Measurements from ENCODE around the gene RIMS4.

RIMS4 gene

DNA sequence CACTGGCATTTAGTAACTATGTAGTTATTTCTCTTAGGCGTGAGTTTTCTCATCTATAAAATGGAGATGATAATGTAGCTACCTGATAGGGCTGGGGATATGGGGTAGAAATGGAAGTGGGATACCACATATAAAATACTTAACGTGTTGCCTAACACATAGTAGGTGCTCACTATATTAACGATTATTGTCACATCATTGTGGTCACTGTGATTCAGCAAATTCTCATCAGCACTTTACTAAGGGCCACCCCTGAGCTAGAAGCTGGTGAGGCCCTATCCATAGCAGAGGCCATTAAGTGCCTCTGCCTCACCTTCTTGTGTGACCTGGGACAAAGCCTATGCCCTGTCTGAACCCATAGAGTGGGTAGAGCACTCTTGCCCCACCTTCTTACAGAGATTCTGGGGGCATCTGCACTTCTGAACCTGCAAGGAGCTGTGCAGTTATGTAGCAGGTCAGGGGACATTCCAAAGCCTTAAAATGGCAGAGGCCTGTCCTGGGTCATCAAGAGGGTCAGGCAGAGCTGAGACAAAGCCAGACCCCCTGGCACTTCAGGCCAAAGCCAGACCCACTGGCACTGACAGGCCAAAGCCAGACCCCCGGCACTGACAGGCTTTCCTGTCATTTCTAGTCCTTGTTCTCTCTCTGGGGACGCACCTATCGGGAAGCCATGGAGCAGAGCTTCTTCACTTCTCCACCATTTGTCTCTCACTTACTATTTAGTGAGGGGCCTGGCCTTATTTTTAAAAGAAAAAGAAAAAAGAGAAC is 7.0 kb upstream of the RIMS4 start:
- H3K4me3 ChIP-seq (ENCODE audit: low read length), result no peak overlapping the region
- H2AFZ ChIP-seq (ENCODE audit: low read depth, low read length), result no peak overlapping the region
- no peaks in the 10 kb centered on the region for H3K79me2 ChIP-seq (ENCODE audit: low read length)
- H3K27me3 ChIP-seq (ENCODE audit: low read depth, low read length), result peaks cover 24% of the 10 kb centered on the region
- H3K36me3 ChIP-seq (replicated peaks; ENCODE audit: low read depth, low read length), result no peaks in the 10 kb centered on the region
- no peak overlapping the region for H3K4me2 ChIP-seq (ENCODE audit: low read length)
- no peak overlapping the region for H3K9ac ChIP-seq (ENCODE audit: low read length)
- H3K9me3 ChIP-seq (ENCODE audit: insufficient read depth, low read length), result no peaks in the 10 kb centered on the region
- H3K27ac ChIP-seq (ENCODE audit: low read length), result no peak overlapping the region
- H4K20me1 ChIP-seq (ENCODE audit: insufficient read depth, low read length), result no peaks in the 10 kb centered on the region
- TF ChIP-seq, protein P1, sequence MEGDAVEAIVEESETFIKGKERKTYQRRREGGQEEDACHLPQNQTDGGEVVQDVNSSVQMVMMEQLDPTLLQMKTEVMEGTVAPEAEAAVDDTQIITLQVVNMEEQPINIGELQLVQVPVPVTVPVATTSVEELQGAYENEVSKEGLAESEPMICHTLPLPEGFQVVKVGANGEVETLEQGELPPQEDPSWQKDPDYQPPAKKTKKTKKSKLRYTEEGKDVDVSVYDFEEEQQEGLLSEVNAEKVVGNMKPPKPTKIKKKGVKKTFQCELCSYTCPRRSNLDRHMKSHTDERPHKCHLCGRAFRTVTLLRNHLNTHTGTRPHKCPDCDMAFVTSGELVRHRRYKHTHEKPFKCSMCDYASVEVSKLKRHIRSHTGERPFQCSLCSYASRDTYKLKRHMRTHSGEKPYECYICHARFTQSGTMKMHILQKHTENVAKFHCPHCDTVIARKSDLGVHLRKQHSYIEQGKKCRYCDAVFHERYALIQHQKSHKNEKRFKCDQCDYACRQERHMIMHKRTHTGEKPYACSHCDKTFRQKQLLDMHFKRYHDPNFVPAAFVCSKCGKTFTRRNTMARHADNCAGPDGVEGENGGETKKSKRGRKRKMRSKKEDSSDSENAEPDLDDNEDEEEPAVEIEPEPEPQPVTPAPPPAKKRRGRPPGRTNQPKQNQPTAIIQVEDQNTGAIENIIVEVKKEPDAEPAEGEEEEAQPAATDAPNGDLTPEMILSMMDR (IDR thresholded peaks at IDR 0.05; ENCODE audit: low read depth, low read length), result no peak
- no peak for TF ChIP-seq EZH2phosphoT487 (IDR thresholded peaks at IDR 0.05; ENCODE audit: low read depth)
- H3K4me1 ChIP-seq (ENCODE audit: low read length), result no peaks in the 10 kb centered on the region

DNA sequence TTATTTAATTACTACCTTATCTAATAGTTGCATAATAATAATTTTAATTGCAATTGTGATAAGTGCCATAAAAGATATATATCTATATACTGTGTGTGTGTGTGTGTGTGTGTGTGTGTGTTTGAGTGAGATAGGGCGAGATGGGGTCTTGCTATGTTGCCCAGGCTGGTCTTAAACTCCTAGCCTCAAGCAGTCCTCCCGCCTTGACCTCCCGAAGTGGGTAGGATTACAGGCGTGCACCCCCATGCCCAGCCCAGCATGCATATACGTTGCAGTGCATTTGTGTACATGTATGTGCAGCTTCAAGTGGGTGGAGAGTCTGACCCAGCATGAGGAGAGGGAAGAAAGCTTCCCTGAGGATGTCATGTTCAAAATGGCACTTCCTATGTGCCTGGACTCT is 4.6 kb upstream of the RIMS4 start:
- H3K27me3 ChIP-seq (ENCODE audit: low read depth, low read length), result peaks cover 26% of the 10 kb centered on the region
- H3K4me2 ChIP-seq (ENCODE audit: low read length), result no peak overlapping the region
- H3K9ac ChIP-seq (ENCODE audit: low read length), result no peak overlapping the region
- no peak overlapping the region for H3K4me3 ChIP-seq (ENCODE audit: low read length)
- no peaks in the 10 kb centered on the region for H3K36me3 ChIP-seq (replicated peaks; ENCODE audit: low read depth, low read length)
- H3K9me3 ChIP-seq (ENCODE audit: insufficient read depth, low read length), result no peaks in the 10 kb centered on the region
- no peaks in the 10 kb centered on the region for H3K79me2 ChIP-seq (ENCODE audit: low read length)
- H3K27ac ChIP-seq (ENCODE audit: low read length), result no peak overlapping the region
- H3K4me1 ChIP-seq (ENCODE audit: low read length), result no peaks in the 10 kb centered on the region
- H4K20me1 ChIP-seq (ENCODE audit: insufficient read depth, low read length), result no peaks in the 10 kb centered on the region
- TF ChIP-seq, protein P1 (IDR thresholded peaks at IDR 0.05; ENCODE audit: low read depth, low read length), result no peak
- TF ChIP-seq EZH2phosphoT487 (IDR thresholded peaks at IDR 0.05; ENCODE audit: low read depth), result no peak
- H2AFZ ChIP-seq (ENCODE audit: low read depth, low read length), result no peak overlapping the region

DNA sequence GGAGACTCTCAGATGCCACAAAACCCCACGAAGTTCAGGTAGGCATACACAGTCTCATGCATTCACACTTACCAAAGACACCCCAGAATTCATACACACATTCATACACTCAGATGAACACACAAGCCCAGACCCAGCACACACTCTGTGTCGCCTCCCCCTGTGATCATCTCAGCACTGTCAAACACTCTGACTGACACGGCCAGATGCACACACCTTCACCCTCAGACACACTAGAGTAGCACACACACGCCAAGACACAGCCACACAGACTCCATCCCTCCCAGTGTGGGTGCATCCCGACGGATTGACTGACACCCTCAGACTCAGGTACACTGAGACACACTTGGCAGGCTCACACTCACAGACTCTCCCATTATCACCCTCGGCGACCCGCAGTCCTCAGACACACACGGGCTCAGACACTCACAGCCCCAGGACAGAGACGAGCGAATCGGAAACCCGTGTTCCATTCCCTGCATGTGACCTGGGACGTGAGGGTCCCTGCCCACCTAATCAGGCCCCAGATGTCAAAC is 872 bp upstream of the RIMS4 start:
- TF ChIP-seq, protein P1 (IDR thresholded peaks at IDR 0.05; ENCODE audit: low read depth, low read length), result no peak
- no peak for TF ChIP-seq EZH2phosphoT487 (IDR thresholded peaks at IDR 0.05; ENCODE audit: low read depth)
- Histone ChIP-seq H3K4me2 (ENCODE audit: low read length) (no peak overlapping the region), H3K27me3 (ENCODE audit: low read depth, low read length) (peaks cover 28% of the 10 kb centered on the region), H2AFZ (ENCODE audit: low read depth, low read length) (no peak overlapping the region), H3K9me3 (ENCODE audit: insufficient read depth, low read length) (no peaks in the 10 kb centered on the region), H3K4me1 (ENCODE audit: low read length) (no peaks in the 10 kb centered on the region), H3K4me3 (ENCODE audit: low read length) (no peak overlapping the region), H3K27ac (ENCODE audit: low read length) (no peak overlapping the region), H4K20me1 (ENCODE audit: insufficient read depth, low read length) (no peaks in the 10 kb centered on the region), H3K36me3 (replicated peaks; ENCODE audit: low read depth, low read length) (no peaks in the 10 kb centered on the region), H3K79me2 (ENCODE audit: low read length) (no peaks in the 10 kb centered on the region), H3K9ac (ENCODE audit: low read length) (no peak overlapping the region)

DNA sequence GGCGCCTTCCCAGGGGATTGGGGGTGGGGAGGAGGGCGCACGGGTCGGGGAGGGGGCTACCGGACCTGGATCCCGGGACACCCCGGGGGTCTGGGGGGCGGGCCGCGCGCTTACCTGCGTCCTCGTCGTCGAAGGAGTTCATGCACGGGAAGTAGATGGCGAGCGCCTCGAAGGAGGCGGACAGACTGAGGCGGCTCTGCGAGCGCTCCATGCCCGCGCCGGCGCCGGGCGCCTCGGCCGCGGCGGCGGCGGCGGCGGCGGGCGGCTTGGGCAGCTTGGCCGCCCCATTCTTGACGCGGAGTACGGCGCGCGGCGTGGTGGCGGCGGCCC is 320 bp downstream of the RIMS4 start:
- H3K9ac ChIP-seq (ENCODE audit: low read length), result no peak overlapping the region
- H3K4me3 ChIP-seq (ENCODE audit: low read length), result no peak overlapping the region
- H3K27ac ChIP-seq (ENCODE audit: low read length), result no peak overlapping the region
- no peaks in the 10 kb centered on the region for H4K20me1 ChIP-seq (ENCODE audit: insufficient read depth, low read length)
- peaks cover 34% of the 10 kb centered on the region for H3K27me3 ChIP-seq (ENCODE audit: low read depth, low read length)
- no peaks in the 10 kb centered on the region for H3K79me2 ChIP-seq (ENCODE audit: low read length)
- no peaks in the 10 kb centered on the region for H3K9me3 ChIP-seq (ENCODE audit: insufficient read depth, low read length)
- TF ChIP-seq EZH2phosphoT487 (IDR thresholded peaks at IDR 0.05; ENCODE audit: low read depth), result no peak
- TF ChIP-seq, protein P1 (IDR thresholded peaks at IDR 0.05; ENCODE audit: low read depth, low read length), result no peak
- no peak overlapping the region for H3K4me2 ChIP-seq (ENCODE audit: low read length)
- H3K4me1 ChIP-seq (ENCODE audit: low read length), result no peaks in the 10 kb centered on the region
- H2AFZ ChIP-seq (ENCODE audit: low read depth, low read length), result no peak overlapping the region
- H3K36me3 ChIP-seq (replicated peaks; ENCODE audit: low read depth, low read length), result no peaks in the 10 kb centered on the region

Measured in OCI-LY3 (cell line).